NCI-H82 treated with DMSO at 0.1 percent for 48 hours (cell line): ENCODE results near the gene LRTM2.

Experiments
- DNase-seq: peaks from one replicate; lab custom pipeline; 2025; ENCODE audit not compliant: unreplicated experiment; lab: John Stamatoyannopoulos, UW

The LRTM2 gene

DNA sequence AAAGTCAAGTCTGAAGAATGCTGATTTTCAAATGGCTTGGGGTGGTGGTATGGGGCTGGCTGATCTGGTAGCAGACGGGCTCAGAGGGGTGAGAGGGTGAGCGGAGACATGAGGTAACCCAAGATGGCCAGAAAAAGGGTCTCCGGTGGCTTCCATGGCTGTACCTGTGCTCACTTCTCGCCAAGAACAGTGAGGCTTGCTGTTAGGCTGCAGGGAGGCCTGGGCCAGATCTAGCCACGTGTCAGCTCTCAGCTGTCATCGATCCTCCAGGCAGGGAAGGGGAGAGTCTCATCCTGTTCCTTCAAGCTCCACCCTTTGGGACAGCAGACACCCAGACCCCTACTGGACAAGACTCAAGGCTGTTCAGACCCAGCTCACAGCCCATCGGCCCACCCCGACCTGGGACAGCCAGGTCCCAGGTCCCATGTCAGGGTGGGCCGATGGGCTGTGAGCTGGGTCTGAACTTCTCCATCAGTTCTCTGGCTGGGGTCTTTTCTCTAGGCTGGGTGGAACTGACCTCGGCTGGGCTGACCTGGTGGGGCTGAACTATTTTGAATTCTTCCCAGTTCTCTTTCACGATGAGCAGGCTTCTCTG lies 9.0 kb downstream of the LRTM2 start:
- DNase-seq = no peak

DNA sequence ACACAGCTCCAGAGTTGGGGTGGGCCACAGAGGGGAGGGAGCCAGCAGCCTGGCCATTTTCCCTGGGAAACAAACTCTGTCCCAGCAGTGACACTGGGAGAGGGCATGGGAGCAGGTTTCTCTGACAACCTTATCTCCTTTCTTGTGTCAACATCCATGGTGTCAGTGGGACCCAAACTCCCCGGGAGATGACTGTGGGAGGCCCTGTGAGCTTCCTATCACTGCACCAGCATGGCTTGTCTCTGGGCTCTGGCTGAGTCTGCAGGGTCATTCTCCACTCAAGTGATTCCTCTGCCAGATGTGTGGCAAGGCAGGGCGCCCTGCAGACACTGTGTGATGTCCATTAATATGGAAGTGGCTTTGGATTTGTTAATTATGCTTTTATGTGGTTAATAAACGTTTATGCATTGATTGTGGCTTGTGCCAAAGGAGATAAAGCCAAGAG lies 10.1 kb downstream of the LRTM2 start:
- DNase-seq = no peak

DNA sequence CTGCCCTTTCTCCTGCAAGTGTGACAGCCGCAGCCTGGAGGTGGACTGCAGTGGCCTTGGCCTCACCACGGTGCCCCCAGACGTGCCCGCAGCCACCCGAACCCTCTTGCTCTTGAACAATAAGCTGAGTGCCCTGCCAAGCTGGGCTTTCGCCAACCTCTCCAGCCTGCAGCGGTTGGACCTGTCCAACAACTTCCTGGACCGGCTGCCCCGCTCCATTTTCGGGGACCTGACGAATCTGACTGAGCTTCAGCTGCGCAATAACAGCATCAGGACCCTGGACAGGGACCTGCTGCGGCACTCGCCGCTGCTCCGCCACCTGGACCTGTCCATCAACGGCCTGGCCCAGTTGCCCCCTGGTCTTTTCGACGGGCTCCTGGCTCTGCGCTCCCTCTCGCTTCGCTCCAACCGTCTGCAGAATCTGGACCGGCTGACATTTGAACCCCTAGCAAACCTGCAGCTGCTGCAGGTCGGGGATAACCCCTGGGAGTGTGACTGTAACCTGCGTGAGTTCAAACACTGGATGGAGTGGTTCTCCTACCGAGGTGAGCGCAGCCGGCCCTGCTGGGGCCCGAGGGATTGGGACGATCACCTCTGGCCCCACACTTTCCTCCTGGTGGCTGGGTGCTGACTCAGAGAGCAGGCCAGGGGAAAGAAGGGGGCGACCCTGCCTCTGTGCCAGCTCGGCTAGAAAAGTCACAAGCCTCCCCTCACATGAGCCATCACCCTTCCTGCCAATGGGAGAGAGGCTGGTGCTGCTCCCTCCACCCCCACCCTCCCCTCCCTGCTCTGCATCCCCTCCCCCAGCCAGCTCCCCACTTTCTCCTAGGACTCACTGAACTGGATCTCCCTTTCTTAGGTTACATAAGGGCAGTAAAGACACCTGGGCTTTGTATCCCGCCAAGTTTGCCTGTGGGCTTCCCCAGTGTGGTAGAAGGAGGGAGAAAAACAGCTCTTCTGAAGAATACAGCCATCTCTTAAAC lies 10.9 kb downstream of the LRTM2 start:
- DNase-seq = no peak

DNA sequence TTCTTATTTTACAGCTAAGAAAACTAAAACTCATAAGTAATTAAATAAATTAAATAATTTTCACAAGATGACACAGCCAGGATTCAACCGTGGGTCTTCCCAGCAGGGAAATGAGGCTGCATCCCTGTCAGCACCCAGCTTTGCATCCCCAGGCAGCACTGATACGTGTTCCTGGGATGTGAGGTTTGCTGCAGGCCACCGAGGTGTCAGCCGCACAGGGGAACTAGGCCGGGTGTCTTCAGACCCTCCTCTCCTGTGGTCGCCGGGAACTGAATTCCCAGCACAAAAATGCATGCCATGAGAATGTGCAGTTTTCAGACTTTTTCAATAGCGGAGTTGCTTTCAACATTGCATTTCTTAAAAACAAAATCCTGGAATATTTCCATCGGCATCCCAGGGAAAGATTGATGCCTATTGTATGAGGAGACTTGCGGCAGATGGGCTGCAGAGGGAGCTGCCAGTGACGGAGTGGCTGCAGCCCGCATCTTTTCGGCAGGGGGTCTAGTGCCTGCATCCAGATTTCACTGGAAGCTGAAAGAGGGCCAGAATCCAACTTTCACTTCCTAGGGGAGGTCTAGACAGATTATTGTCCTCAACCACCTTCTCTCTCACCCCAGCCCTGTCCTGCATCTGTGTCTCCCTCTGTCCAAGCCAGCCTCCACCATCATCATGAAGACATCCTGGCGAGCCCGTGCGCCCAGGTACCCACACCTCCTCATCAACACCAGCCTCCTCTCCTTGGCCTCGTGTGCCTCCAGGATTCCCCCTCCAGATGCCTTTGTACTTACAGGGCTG lies 12.6 kb downstream of the LRTM2 start:
- DNase-seq = no peak

DNA sequence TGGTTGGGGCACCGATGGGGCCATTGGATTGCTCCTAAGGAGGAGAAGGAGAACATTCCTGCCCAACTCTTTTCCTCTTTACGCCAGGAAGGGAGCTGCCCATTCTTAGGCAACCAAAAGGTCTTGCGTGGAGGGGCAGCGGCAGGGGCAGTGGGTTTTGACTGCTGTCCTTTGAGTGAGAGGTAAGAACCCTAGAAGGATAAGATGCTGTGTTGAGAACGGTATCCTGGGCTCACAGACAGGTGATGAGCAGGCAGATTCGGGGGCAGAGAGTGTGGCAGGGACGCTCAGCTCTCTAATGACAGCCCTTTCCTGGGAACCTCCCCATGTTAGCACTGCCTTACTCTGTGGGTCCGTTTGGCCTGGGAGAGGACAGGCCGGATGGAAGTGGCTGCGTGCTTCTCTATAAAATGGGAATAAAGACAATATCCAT lies 13.2 kb downstream of the LRTM2 start:
- no peak for DNase-seq

DNA sequence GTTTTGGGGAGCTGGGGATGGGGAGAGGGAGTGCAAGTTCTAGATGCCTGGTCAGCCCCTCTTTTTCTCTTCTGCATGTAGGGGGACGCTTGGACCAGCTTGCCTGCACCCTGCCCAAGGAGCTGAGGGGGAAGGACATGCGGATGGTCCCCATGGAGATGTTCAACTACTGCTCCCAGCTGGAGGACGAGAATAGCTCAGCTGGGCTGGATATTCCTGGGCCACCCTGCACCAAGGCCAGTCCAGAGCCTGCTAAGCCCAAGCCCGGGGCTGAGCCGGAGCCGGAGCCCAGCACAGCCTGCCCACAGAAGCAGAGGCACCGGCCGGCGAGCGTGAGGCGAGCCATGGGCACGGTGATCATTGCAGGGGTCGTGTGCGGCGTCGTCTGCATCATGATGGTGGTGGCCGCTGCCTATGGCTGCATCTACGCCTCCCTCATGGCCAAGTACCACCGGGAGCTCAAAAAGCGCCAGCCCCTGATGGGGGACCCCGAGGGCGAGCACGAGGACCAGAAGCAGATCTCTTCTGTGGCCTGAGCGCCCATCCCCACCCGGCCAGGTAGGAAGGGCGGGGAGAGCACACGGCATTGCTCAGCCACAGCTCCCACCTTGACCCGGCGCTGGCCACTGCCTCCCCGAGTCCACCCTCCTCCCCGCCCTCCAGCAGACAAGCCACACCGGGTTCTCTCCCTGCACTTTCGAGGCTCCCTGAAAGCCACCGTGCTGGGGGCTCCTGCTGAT lies 14.0 kb downstream of the LRTM2 start:
- DNase-seq = no peak

DNA sequence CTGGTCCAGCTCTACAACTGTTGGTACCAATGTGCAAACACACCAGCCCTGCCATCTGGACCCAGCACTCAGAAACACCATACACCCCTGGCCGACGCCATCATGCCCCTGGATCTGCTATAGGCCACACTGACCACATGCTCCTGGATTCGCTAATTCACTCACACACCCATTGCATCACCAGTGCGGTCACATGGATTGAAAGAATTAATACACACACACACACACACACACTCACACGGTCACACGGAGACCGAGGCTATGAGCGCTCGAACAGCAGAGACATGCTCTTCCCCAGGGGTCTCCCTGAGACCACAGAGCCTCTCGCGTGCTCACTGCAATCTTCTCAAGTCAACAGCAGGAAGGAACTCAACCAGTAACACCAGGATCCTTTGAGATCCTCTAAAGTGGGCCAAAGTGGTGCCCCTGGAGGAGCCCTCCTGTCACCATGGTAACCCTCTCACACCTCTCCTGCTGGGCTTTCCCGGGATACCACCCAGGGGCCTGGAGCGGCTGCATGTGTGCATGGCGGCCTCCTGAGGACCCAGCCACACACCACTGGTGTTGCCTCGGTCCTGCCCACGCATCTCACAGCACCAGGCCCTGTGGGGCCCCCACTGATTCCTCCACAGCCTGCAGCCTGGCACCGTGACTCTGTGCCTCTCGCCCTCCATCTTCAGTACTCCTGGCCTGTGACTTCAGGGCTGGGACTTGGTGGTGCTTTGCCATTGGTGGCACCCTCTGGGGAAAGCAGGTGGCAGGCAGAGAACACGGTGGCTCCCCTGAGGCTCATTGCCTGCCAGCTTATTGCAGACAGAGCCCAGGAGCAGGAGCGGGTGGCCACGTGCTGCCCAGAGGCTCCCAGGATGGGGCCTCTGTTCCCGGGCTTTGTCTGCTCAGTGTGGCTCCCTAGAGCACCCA lies 15.1 kb downstream of the LRTM2 start:
- no peak for DNase-seq

DNA sequence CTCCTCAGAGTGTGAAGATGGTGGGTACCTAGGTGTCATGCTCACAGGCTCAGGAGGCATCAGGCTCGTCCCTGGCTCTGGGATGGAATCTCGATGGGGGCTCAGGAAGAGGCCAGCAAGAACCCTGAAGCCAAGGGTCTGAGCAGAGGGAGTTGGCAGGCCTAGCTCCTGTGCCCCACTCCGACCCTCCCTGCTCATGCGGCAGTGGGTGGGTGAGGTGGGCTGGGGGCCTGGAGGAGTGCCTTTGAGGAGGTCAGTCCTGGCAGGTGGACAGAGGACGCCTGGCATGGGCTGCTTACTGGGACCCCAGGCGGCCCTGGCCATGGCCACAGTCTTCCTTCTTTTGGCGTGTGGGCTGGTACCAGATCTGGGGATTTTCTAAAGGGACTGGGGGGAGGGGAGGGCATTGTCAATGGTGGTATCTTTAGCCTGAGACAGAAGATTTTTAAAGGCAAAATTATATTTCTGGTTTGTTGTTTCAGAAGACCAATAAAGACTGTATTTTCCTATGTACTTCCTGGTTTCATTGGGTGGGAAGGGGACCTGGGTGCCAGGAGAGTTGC lies 16.0 kb downstream of the LRTM2 start:
- DNase-seq = no peak

DNA sequence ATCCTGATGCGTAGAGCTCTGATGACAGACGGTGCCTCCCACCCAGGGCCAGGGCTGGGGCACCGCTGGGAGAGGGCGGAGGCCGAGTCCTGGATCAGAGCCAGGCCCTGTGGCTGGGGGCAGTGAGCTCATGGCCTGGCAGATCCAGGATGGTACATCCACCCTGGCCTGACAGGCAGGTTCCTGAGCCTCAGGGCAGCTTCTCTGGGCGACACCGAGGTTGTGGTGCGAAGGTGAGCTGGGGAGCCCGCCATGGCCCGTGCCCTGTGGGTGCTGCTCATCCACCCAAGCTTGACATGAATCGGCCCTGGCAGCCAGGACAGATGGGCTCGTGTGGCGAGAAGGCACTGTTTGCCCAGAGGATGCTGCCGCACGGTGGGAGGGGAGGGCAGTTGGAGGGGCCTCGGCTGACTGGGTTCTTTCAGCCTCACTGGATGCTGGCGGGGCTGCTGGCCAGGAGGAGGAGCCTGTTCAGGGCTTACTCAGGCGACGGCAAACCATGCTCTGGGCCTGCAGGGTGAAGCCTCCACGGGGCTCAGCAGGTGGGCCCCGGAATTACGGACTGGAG lies 16.6 kb downstream of the LRTM2 start:
- DNase-seq = no peak

DNA sequence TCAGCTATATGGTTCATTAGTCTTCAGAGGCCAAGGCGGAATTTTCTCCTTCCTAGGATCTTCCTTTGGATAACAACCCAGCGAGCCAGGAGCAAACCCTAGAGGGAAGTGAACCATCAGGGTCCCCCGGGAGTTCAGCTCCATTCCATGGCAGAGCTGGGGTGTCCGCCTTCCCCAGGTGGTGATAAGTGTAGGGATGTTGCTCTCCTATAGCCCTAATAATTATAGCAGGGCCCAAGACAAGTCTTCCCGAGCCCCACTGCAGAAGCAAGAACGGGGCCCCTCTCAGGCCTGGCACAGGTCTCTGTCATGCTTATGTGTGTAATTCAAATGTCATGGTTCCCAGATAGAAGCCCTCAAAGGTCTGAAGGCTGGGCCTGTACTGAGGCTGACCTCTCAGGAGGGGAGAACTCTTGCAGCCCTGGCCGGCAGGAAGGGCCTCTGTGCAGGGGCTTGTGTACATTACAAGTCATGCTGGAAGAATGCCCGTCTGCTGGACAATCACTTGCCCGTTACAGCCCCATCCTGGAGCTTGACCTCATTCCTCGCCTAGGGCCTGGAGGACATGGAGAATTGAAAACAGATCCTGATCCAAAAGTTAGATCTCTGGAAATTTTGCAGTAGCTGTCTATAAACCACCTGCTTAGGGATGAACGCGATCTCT lies 17.3 kb downstream of the LRTM2 start:
- DNase-seq = no peak

DNA sequence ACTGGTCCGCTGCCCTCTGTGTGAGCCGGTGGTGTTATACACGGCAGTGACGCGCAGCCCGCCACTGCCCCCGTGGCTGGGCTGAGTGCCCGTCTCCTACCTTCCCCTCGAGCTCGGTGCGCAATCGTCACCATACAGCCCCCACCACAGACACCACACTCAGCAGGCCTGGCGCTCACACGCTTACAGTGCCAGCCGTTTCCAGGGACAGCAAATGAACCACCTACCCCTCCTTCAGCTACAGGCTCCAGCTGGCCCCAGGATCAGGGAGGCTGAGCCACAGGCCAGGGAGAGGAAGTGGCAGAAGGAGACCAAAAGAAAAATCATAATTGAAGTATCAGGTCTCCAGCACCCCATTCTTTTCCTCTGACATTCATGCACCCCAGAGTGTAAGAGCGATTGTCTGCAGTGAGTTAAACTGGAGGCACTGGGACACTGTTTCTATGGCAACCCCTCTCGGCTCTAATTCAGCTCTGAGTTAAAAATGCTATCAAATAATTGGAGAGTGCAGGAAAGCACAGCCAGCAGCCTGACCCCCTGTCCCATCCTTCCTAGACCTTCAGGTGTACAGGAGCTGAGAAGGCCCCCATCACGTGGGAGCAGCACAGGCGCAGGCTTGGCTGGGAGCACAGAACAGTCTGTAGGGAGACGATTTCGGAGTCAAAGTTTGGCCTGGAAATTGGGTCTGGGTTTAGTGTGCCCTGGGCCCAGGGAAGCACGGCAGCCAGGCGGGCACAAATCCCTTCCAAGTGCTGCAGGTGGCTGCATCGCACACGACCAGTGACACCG lies 18.0 kb downstream of the LRTM2 start:
- DNase-seq = no peak

DNA sequence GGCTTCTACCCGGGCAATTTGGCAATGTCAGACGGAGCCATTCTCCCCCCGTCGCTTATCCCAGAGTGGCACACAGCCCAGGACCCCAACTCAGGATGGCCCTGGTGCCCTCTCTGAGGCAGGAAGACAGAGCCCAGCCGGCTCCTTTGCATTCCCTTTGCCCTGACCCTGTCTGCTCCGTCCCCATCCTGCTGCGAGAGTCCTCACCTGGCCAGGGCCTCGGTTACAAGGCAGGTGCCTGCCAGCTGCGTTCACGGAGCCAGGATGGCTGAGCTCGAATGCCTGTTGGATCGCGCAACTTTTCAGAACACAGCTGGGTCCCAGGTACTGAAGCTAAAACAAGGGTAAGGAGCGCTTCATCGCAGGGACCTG lies 18.6 kb downstream of the LRTM2 start:
- DNase-seq = no peak

DNA sequence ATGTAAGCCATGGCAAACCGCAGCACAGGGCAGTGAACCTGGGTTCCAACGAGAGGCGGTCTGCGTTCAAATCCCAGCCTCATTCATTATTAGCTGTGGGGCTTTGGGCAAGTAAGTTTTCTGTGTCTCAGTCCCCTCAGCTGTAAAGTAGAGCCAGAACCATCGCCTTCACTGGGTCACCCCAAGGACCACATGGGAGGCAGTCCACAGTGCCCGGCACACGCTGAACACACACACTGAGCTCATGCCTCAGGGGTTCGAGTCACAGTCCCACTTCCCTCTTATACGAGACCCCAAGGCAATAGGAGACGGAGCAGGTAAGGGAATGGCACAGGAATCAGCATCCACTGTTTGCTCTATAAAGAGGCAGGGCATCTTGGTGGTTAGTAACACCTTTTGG lies 19.1 kb downstream of the LRTM2 start:
- no peak for DNase-seq

DNA sequence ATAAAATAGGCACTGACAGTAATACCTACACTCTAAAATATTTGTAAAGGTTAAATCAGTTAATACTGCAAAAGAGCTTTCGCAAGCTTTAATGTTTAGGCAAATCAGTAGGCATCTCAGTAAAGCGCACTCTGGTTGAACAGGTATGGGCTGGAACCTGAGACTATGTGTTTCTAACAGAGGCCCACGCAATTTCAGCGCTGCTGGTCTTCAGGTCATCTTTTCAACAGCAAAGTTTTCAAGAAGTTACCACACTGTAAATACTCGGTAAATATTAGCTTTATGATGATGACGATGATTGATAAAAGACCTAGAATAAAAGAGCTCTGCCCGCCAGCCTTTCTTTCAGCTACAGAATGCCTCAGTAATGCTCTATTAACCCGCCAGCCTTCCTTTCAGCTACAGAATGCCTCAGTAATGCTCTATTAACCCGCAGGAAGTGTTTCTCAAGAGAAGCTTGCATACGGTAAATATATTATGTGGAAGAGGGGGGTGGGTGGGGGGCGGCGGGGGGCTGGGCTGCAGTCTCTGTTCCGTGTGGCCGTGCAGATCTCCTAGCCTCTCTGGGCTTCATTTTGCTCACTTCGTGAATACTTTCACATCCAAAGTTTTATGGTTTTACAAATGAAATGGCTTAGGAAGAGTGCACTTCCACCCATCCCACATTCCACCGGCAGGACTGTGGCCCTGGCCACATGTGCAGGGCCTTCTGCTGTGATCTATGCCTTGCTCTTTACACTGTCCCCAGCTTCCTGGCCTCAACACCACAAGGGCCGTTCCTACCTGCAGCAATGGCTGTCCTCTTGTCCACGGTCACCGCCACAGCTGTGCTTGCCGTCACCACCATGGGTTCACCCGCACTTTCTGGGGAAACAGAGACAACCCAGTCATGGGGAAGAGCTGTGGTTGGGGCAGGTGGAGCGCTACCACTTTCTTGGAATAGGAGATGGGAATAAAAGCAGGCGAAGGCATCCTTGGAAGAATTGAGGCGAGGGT lies 19.9 kb downstream of the LRTM2 start:
- no peak for DNase-seq

DNA sequence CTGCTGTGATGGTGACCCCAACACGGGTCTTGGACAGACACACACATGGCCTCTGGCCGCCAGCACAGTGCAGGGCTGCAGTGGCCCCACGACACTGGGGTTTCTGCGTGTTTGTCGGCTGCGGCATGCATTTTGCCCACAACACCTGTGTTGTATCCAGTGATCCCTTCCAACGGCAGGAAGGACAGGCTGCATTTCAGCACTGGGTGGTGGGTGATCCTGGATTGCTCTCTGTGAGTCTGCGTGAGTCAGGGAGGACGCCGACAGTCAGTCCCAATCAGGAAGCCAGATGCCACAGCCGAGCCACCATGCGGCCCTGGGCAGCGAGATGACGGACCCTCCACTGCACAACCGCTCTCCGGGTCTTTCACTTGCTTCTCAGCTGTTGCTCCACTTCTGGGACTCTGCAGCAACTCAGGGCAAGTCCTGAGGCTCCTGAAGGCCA lies 20.6 kb downstream of the LRTM2 start:
- DNase-seq = no peak

DNA sequence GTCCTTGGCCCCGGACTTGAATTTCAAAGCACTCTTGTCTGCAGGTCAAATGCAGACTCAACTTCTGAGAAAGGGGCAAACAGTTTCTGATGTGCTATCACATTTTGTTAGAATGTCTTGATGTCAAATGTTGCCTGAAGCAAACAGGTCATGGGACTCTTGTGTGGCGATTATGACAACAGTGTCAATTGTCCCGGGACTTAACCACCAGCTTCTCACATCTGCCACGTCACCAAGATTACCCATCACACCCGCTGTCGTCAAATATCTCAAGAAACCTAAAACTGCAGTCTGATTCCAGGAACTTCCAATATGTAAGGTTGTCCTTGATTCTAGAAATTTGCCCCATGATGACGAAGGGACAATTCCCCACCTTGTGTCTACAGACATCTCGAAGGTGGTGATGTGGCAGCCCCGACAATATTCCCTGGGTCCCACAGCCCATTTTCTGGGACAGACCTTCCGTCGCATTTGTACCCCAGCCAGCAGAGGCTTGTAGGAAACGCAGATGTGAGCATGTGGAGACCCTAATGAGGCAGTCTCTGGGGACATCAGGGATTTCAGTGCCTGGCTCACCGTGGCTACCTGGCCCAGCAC lies 21.3 kb downstream of the LRTM2 start:
- no peak for DNase-seq
